ENCODE results near the gene LKAAEAR1. TPM values are rescaled to one million over a fixed set of nuclear protein-coding genes. Genes with fewer than 3 reads are reported as not detected.

The LKAAEAR1 gene
- total and polyA plus RNA-seq, 12 donors = 0.12 TPM; not detected in 11

DNA sequence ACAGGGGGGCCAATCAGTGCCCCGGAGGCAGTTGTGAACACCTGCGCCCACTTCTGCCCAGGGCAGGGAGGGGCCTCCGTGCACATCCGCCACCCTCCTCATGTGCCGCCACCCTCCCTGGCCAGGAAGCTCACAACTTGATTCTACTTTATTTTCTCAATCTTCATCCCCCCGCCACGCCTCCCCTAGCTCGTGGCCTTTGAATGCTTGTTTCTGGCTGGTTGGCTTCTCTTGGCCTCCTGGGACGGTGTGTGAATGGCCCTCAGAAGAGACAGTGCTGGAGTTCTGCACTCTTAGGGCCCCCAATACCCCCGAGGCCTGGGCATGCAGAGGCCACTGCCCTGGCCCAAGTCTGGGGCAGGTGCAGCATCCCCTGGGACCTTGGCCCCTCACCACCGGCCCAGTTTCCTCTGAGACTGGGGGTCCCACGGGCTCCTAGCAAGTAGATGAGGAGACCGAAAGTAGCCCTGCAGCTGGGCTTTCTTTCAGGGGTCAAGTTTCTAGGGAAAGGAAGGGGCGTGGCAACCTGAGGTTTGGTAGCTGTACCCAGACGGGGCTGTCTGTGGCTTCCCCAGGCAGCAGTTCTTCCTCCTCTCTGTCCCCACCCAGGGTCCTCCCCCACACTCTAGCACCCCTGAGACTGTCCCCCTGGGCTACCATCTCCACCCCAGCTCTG, 6.2 kb downstream of the LKAAEAR1 start:
- DNase-seq = no peak
- 66 to 76% methylated on average over 15 of the region's 15 CpGs for WGBS, 2 donors
- peak overlapping the region in 9 of 10 donors; percentile 57 to 94 (median 84) for H3K4me3 ChIP-seq
- TF ChIP-seq, protein P1, sequence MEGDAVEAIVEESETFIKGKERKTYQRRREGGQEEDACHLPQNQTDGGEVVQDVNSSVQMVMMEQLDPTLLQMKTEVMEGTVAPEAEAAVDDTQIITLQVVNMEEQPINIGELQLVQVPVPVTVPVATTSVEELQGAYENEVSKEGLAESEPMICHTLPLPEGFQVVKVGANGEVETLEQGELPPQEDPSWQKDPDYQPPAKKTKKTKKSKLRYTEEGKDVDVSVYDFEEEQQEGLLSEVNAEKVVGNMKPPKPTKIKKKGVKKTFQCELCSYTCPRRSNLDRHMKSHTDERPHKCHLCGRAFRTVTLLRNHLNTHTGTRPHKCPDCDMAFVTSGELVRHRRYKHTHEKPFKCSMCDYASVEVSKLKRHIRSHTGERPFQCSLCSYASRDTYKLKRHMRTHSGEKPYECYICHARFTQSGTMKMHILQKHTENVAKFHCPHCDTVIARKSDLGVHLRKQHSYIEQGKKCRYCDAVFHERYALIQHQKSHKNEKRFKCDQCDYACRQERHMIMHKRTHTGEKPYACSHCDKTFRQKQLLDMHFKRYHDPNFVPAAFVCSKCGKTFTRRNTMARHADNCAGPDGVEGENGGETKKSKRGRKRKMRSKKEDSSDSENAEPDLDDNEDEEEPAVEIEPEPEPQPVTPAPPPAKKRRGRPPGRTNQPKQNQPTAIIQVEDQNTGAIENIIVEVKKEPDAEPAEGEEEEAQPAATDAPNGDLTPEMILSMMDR (IDR thresholded peaks at IDR 0.05) = no peak
- H3K27me3 ChIP-seq = no peaks in the 10 kb centered on the region
- ATAC-seq = no peak
- no peaks in the 10 kb centered on the region for H3K9me3 ChIP-seq
- H3K36me3 ChIP-seq = peaks cover 0 to 34% (median 0%) of the 10 kb centered on the region in 9 donors
- H3K27ac ChIP-seq = peak overlapping the region in 3 of 10 donors; percentile 88 to 95 (median 89)
- intact Hi-C loops (cut with DNase I) = no loop called here
- peaks cover 9 to 46% (median 29%) of the 10 kb centered on the region in 9 donors for H3K4me1 ChIP-seq

DNA sequence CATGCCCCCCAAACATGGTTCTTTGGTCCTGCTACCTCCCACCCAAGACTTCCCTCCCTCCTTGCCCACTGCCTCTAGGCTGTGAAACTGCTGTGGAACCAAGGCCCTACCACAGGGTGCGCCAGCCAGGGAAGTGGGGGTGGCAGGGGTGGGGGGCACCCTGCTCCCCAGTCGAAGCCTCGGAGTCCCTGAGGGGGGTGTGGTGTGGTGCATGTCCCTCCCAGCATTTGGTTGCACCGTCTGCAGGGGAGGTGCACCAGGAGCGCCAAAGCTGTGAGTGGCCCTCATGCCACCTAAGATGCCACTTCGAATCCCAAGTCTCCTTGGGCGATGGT, 6.7 kb downstream of the LKAAEAR1 start:
- Histone ChIP-seq H3K27me3 (no peaks in the 10 kb centered on the region), H3K9me3 (no peaks in the 10 kb centered on the region), H3K27ac (peak overlapping the region in 4 of 10 donors; percentile 15 to 95 (median 52)), H3K36me3 (peaks cover 0 to 39% (median 0%) of the 10 kb centered on the region in 9 donors), H3K4me3 (peak overlapping the region in 7 of 10 donors; percentile 72 to 94 (median 85)), H3K4me1 (peaks cover 9 to 42% (median 25%) of the 10 kb centered on the region in 9 donors)
- TF ChIP-seq, protein P1 (IDR thresholded peaks at IDR 0.05) = no peak
- 84 to 92% methylated on average over 7 of the region's 7 CpGs for WGBS, 2 donors
- intact Hi-C loops (cut with DNase I) = no loop called here
- no peak for ATAC-seq
- DNase-seq = no peak

DNA sequence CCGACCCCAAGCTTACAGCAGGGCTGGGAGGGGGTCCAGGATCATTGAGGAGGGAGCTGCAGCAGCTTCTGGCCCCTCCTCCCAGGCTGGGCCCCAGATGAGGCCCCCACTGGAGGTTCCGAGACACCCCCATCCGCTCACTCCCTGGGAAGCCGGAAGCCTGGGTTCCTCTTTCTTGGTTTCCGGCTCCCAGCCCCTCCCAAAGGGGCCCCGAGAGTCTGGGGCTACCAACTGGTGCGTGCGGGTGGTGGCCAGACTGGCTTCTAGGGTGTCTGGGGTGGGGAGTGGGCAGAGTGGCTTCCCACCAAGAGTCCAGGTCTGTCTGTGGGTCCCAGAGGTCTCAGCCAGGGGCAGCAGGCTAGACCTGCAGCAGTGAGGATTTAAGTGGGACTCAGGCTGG, 7.1 kb downstream of the LKAAEAR1 start:
- 86 to 92% methylated on average over 8 of the region's 8 CpGs for WGBS, 2 donors
- Histone ChIP-seq H3K27me3 (no peaks in the 10 kb centered on the region), H3K4me3 (peak overlapping the region in 7 of 10 donors; percentile 72 to 94 (median 85)), H3K27ac (peak overlapping the region in 4 of 10 donors; percentile 15 to 95 (median 52)), H3K4me1 (peaks cover 9 to 39% (median 21%) of the 10 kb centered on the region in 9 donors), H3K9me3 (no peaks in the 10 kb centered on the region), H3K36me3 (peaks cover 0 to 43% (median 0%) of the 10 kb centered on the region in 9 donors)
- ATAC-seq (peak in 1 of 8 donors; percentile 10), DNase-seq (peak in 1 of 2 donors; percentile 46)
- intact Hi-C loops (cut with DNase I) = no loop called here
- TF ChIP-seq, protein P1 (IDR thresholded peaks at IDR 0.05) = no peak

DNA sequence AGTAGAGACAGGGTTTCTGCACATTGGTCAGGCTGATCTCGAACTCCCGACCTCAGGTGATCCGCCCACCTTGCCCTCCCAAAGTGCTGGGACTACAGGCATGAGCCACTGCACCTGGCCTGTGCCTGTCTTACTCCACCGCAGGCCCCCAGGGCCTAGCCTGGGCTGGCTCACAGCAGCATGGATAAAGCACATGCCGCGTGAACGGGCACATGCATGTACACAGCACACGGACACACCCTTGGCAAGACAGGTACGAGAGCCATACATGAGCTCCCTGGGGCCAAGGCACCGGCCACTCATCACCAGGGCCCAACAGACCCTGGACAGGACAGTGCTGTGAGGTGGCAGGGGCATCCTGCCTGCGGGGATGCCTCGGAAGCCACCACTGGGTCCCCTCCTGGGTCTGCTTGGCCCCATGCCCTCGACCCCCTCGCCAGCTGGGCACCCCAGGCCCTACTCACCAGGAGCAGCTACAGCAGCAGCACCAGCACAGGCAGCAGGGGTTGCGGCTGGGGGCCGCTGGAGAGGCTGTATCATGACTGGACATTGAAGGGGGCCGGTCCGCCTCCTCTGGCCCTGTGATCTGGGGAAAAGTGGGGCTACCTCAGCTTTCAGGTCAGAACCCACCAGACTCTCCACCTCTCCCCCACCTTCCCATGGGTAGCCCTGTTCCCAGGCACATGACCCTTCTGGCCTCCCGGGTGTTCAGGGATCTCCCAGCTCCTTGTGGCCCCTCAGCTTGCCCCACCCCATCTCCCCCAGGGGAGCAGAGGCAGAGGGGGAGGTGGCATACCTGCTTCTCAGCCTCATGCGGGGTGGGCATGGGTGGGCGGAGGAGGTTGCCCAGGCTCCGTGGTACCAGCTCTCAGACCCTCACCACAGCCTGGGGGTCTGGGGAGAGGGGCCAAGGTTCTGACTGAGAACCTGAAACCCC, 7.9 kb downstream of the LKAAEAR1 start:
- H3K4me1 ChIP-seq = peaks cover 9 to 31% (median 18%) of the 10 kb centered on the region in 9 donors
- WGBS, 2 donors = 93 to 95% methylated on average over 19 to 22 of the region's 22 CpGs
- ATAC-seq (no peak), DNase-seq (no peak)
- H3K4me3 ChIP-seq = peak overlapping the region in 5 of 10 donors; percentile 75 to 94 (median 85)
- TF ChIP-seq, protein P1 (IDR thresholded peaks at IDR 0.05) = no peak
- H3K9me3 ChIP-seq = no peaks in the 10 kb centered on the region
- H3K36me3 ChIP-seq = peaks cover 0 to 50% (median 0%) of the 10 kb centered on the region in 9 donors
- H3K27me3 ChIP-seq = no peaks in the 10 kb centered on the region
- intact Hi-C loops (cut with DNase I) = no loop called here
- peak overlapping the region in 4 of 10 donors; percentile 15 to 95 (median 52) for H3K27ac ChIP-seq

Measured in heart right ventricle (tissue), 16 donors.